ENCODE results near the gene DNAI4. TPM values are rescaled to one million over a fixed set of nuclear protein-coding genes. Genes with fewer than 3 reads are reported as not detected.
A peak's percentile ranks its signal among the peaks of the same experiment; 100 is the strongest.

DNAI4 gene
- total RNA-seq, 2 donors from 2014 or later, result 1.9 to 5.9 TPM

DNA sequence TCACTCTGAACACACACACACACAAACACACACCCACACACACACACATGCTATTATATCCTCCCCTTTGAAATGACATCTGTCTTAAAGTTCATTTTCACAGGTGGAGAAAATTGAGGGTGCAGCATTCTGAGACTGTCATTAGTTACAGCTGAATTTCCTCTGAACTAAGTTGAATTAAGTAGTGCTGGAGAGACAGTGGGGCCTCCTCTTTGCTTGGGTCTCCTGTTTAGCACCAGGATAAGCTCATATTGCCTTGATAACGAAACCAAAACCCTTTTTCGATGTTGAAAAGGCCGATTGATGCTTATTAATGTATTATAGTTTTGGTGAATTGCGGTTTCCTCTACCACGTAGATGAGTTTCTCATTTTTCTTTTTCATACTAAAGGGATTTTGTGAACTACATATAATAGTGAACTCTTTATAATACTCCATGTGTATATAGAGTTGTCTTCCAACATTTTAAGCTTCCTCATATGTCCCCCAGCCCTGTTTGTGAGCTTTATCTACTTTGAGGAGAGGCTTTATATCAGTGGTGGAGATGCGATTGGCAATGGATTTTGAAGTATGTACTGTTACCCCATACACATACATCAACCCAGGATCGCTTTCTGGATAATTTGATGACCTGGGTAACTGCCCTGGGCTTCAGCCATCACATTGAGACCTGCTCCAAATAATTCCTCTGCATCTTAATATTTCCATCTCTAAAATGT, 155.0 kb downstream of the DNAI4 start:
- Histone ChIP-seq H3K27me3 (replicated peaks; ENCODE audit: insufficient read depth) (no peaks in the 10 kb centered on the region), H3K9me3 (no peaks in the 10 kb centered on the region), H3K4me3 (no peak overlapping the region), H3K36me3 (no peaks in the 10 kb centered on the region), H3K4me1 (ENCODE audit: control insufficient read depth in 1 of 2, low read depth in 2 of 2) (no peaks in the 10 kb centered on the region), H3K27ac (no peak overlapping the region)
- TF ChIP-seq, protein P1, sequence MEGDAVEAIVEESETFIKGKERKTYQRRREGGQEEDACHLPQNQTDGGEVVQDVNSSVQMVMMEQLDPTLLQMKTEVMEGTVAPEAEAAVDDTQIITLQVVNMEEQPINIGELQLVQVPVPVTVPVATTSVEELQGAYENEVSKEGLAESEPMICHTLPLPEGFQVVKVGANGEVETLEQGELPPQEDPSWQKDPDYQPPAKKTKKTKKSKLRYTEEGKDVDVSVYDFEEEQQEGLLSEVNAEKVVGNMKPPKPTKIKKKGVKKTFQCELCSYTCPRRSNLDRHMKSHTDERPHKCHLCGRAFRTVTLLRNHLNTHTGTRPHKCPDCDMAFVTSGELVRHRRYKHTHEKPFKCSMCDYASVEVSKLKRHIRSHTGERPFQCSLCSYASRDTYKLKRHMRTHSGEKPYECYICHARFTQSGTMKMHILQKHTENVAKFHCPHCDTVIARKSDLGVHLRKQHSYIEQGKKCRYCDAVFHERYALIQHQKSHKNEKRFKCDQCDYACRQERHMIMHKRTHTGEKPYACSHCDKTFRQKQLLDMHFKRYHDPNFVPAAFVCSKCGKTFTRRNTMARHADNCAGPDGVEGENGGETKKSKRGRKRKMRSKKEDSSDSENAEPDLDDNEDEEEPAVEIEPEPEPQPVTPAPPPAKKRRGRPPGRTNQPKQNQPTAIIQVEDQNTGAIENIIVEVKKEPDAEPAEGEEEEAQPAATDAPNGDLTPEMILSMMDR (IDR thresholded peaks at IDR 0.05), result no peak
- no peak for ATAC-seq (ENCODE audit: insufficient number of reproducible peaks, low FRiP score, low read depth)
- DNase-seq (ENCODE audit: low spot score), result no peak

DNA sequence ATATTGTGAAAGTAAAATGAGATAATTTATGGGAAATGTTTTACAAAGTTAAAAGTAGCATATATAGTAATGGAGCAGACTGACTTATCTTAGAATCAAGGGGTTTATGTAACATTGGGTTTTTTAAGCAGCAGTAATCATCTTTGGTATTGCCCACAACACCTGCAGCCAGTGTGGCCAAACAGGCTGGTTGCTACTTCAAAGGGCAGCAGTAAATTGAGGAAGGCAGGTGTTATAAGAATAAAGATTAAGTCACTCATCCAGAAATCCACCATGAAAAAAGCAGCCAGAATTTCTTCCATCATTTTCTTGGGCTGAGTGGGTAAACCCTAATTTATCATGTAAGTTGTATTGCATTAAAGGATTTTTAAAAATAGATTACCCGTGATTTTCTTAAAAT, 155.7 kb downstream of the DNAI4 start:
- Histone ChIP-seq H3K36me3 (no peaks in the 10 kb centered on the region), H3K9me3 (no peaks in the 10 kb centered on the region), H3K4me1 (ENCODE audit: control insufficient read depth in 1 of 2, low read depth in 2 of 2) (no peaks in the 10 kb centered on the region), H3K27me3 (replicated peaks; ENCODE audit: insufficient read depth) (no peaks in the 10 kb centered on the region), H3K4me3 (no peak overlapping the region), H3K27ac (no peak overlapping the region)
- TF ChIP-seq, protein P1 (IDR thresholded peaks at IDR 0.05), result no peak
- ATAC-seq (ENCODE audit: insufficient number of reproducible peaks, low FRiP score, low read depth) (no peak), DNase-seq (ENCODE audit: low spot score) (no peak)

DNA sequence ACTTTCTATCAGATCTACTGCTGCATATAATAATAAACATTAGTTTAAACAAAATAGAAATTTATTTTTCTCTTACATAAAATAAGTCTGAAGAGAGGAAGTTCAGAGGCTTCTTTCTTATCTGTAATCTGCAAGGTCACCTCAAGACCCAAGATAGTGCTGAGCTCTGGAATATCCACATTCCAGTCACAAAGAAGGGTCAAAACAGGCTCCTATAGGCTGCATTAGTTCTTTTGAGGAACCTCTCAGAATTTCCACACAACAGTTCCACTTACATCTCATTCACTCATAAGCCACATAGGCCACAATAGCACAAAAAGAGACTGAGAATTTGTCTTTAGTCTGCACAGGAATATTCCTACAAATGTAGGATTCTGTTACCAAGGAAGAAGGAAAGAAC, 157.0 kb downstream of the DNAI4 start:
- no peaks in the 10 kb centered on the region for H3K4me1 ChIP-seq (ENCODE audit: control insufficient read depth in 1 of 2, low read depth in 2 of 2)
- no peaks in the 10 kb centered on the region for H3K27me3 ChIP-seq (replicated peaks; ENCODE audit: insufficient read depth)
- no peaks in the 10 kb centered on the region for H3K36me3 ChIP-seq
- ATAC-seq (ENCODE audit: insufficient number of reproducible peaks, low FRiP score, low read depth), result no peak
- no peak overlapping the region for H3K27ac ChIP-seq
- no peak for DNase-seq (ENCODE audit: low spot score)
- no peak overlapping the region for H3K4me3 ChIP-seq
- TF ChIP-seq, protein P1 (IDR thresholded peaks at IDR 0.05), result no peak
- H3K9me3 ChIP-seq, result no peaks in the 10 kb centered on the region

DNA sequence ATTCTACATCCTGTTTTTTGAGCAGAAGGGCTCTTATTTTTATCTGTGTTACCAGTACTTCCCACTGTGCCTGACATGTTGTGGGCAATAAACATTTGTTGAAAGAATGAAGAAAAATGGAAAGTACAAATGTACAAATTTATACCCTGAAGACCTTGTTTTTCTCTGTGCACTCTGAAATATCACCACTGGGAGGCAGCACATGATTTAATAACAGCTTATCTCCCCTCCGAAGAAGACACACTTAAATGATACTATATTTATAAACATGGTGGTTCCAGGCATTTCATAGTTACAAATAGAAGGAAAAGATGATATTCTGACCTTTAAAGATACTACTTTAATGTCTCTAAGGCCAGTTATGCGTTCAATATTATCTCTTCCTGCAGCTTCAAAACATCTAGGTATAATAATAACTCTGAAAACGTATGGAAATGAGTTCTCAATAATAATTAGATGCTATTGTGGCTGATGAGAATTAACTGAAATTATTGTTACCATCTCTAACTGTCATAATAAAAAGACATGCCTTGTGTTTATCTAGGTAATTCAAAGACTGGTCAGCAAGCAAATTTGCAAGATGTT, 159.6 kb downstream of the DNAI4 start:
- DNase-seq (ENCODE audit: low spot score) (no peak), ATAC-seq (ENCODE audit: insufficient number of reproducible peaks, low FRiP score, low read depth) (no peak)
- TF ChIP-seq, protein P1 (IDR thresholded peaks at IDR 0.05), result peak; percentile 62

More for the DNA sequence above, 159.6 kb downstream of the DNAI4 start:
- Histone ChIP-seq H3K4me1 (ENCODE audit: control insufficient read depth in 1 of 2, low read depth in 2 of 2) (no peaks in the 10 kb centered on the region), H3K4me3 (no peak overlapping the region), H3K9me3 (no peaks in the 10 kb centered on the region), H3K27me3 (replicated peaks; ENCODE audit: insufficient read depth) (no peaks in the 10 kb centered on the region), H3K27ac (no peak overlapping the region), H3K36me3 (no peaks in the 10 kb centered on the region)

Other genes with a start within 250 kb of the DNAI4 start
- 1 to 10 TPM; 2.7 to 2.8 TPM for gene DYNLT5, start 172.4 kb downstream of the DNAI4 start, total RNA-seq
- not detected for gene INSL5, start 123.6 kb downstream of the DNAI4 start, total RNA-seq
- gene MIER1, start 134 bp upstream of the DNAI4 start, total RNA-seq, result 10 to 100 TPM; 46.0 to 50.9 TPM
- gene SLC35D1, start 129.3 kb upstream of the DNAI4 start, total RNA-seq, result 10 to 100 TPM; 14.8 to 22.0 TPM
- gene C1orf141, start 210.1 kb upstream of the DNAI4 start, total RNA-seq, result not detected
- gene IL23R, start 241.6 kb upstream of the DNAI4 start, total RNA-seq, result not detected

Measured in thoracic aorta (tissue), 2 donors.